ENCODE results near the gene STK39.

The STK39 gene

GRCh38 chr2:168233726-168234406 lies 13.5 kb downstream of the STK39 start:
- Histone ChIP-seq H3K79me2 (ENCODE audit: control insufficient read depth, insufficient read depth, low read length) (no peaks in the 10 kb centered on the region), H2BK120ac (ENCODE audit: low read depth, low read length) (no peak overlapping the region), H3K23ac (ENCODE audit: low read length) (no peak overlapping the region), H3K56ac (ENCODE audit: low read length) (no peak overlapping the region), H3K4me1 (ENCODE audit: control insufficient read depth, low read depth, low read length) (no peaks in the 10 kb centered on the region), H3K4me3 (ENCODE audit: low read length) (no peak overlapping the region), H3K27ac (ENCODE audit: low read depth, low read length) (no peak overlapping the region), H4K5ac (ENCODE audit: low read length) (no peak overlapping the region), H3K36me3 (ENCODE audit: control insufficient read depth, insufficient read depth, low read length) (no peaks in the 10 kb centered on the region), H3K27me3 (ENCODE audit: insufficient read depth, low read length, poor library complexity) (no peaks in the 10 kb centered on the region), H2BK15ac (replicated peaks; ENCODE audit: low read depth) (no peak overlapping the region), H3K18ac (ENCODE audit: low read length) (no peak overlapping the region), H2BK5ac (ENCODE audit: low read length) (no peak overlapping the region), H3K4ac (ENCODE audit: low read depth, low read length) (no peak overlapping the region), H3K79me1 (ENCODE audit: low read length) (no peaks in the 10 kb centered on the region), H3K9ac (ENCODE audit: low read length) (no peak overlapping the region), H2AK5ac (ENCODE audit: low read length) (no peak overlapping the region), H3K4me2 (ENCODE audit: low read length) (no peak overlapping the region), H4K8ac (ENCODE audit: low read depth, low read length) (no peak overlapping the region)
- WGBS (ENCODE audit: extremely low coverage, insufficient coverage, low lambda C conversion rate), result no CpG with 5 or more reads among the region's 5 CpGs
- no peak for DNase-seq

GRCh38 chr2:168233166-168233565 lies 14.2 kb downstream of the STK39 start:
- Histone ChIP-seq H3K9ac (ENCODE audit: low read length) (no peak overlapping the region), H3K4ac (ENCODE audit: low read depth, low read length) (no peak overlapping the region), H3K4me1 (ENCODE audit: control insufficient read depth, low read depth, low read length) (no peaks in the 10 kb centered on the region), H4K5ac (ENCODE audit: low read length) (no peak overlapping the region), H3K36me3 (ENCODE audit: control insufficient read depth, insufficient read depth, low read length) (no peaks in the 10 kb centered on the region), H3K23ac (ENCODE audit: low read length) (no peak overlapping the region), H3K4me2 (ENCODE audit: low read length) (no peak overlapping the region), H2BK5ac (ENCODE audit: low read length) (no peak overlapping the region), H4K8ac (ENCODE audit: low read depth, low read length) (no peak overlapping the region), H3K18ac (ENCODE audit: low read length) (no peak overlapping the region), H3K56ac (ENCODE audit: low read length) (no peak overlapping the region), H2AK5ac (ENCODE audit: low read length) (no peak overlapping the region), H3K27me3 (ENCODE audit: insufficient read depth, low read length, poor library complexity) (no peaks in the 10 kb centered on the region), H3K4me3 (ENCODE audit: low read length) (no peak overlapping the region), H2BK15ac (replicated peaks; ENCODE audit: low read depth) (no peak overlapping the region), H3K27ac (ENCODE audit: low read depth, low read length) (no peak overlapping the region), H3K79me2 (ENCODE audit: control insufficient read depth, insufficient read depth, low read length) (no peaks in the 10 kb centered on the region), H3K79me1 (ENCODE audit: low read length) (no peaks in the 10 kb centered on the region), H2BK120ac (ENCODE audit: low read depth, low read length) (no peak overlapping the region)
- WGBS (ENCODE audit: extremely low coverage, insufficient coverage, low lambda C conversion rate), result no CpG with 5 or more reads among the region's 2 CpGs
- DNase-seq, result no peak

GRCh38 chr2:168231609-168232241 lies 15.7 kb downstream of the STK39 start:
- WGBS (ENCODE audit: extremely low coverage, insufficient coverage, low lambda C conversion rate), result no CpG with 5 or more reads among the region's 7 CpGs
- no peaks in the 10 kb centered on the region for H3K36me3 ChIP-seq (ENCODE audit: control insufficient read depth, insufficient read depth, low read length)
- no peak overlapping the region for H3K9ac ChIP-seq (ENCODE audit: low read length)
- DNase-seq, result no peak
- H3K56ac ChIP-seq (ENCODE audit: low read length), result no peak overlapping the region
- H3K4me2 ChIP-seq (ENCODE audit: low read length), result no peak overlapping the region
- no peak overlapping the region for H3K18ac ChIP-seq (ENCODE audit: low read length)
- no peak overlapping the region for H3K23ac ChIP-seq (ENCODE audit: low read length)
- no peak overlapping the region for H2BK15ac ChIP-seq (replicated peaks; ENCODE audit: low read depth)
- no peak overlapping the region for H3K4ac ChIP-seq (ENCODE audit: low read depth, low read length)
- H2BK5ac ChIP-seq (ENCODE audit: low read length), result no peak overlapping the region
- H3K79me1 ChIP-seq (ENCODE audit: low read length), result no peaks in the 10 kb centered on the region
- no peak overlapping the region for H2AK5ac ChIP-seq (ENCODE audit: low read length)
- H3K4me1 ChIP-seq (ENCODE audit: control insufficient read depth, low read depth, low read length), result no peaks in the 10 kb centered on the region
- no peak overlapping the region for H4K8ac ChIP-seq (ENCODE audit: low read depth, low read length)
- H4K5ac ChIP-seq (ENCODE audit: low read length), result no peak overlapping the region
- no peak overlapping the region for H3K4me3 ChIP-seq (ENCODE audit: low read length)
- H2BK120ac ChIP-seq (ENCODE audit: low read depth, low read length), result no peak overlapping the region
- no peak overlapping the region for H3K27ac ChIP-seq (ENCODE audit: low read depth, low read length)
- no peaks in the 10 kb centered on the region for H3K79me2 ChIP-seq (ENCODE audit: control insufficient read depth, insufficient read depth, low read length)
- H3K27me3 ChIP-seq (ENCODE audit: insufficient read depth, low read length, poor library complexity), result no peaks in the 10 kb centered on the region

DNA sequence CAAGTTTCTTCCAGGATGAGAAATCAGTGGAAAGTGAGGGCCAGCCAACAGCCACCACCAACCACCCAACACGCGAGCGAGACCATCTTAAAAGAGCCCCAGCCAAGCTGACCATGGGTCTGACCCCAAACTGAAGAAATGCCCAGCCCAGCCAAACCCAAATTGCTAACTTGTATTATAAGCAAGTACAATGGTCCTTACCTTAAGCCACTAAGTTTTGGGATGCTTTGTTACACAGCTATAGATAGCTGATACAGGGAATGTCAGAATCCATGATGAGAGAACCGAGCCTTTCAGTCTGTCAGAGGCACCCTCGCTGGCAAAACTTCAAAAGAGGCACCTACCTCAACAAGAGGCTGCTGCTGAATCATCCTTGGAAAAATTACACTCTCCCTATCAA lies 17.0 kb downstream of the STK39 start:
- Histone ChIP-seq H3K9ac (ENCODE audit: low read length) (no peak overlapping the region), H3K4ac (ENCODE audit: low read depth, low read length) (no peak overlapping the region), H2AK5ac (ENCODE audit: low read length) (no peak overlapping the region), H3K4me1 (ENCODE audit: control insufficient read depth, low read depth, low read length) (no peaks in the 10 kb centered on the region), H3K79me1 (ENCODE audit: low read length) (no peaks in the 10 kb centered on the region), H2BK5ac (ENCODE audit: low read length) (no peak overlapping the region), H2BK15ac (replicated peaks; ENCODE audit: low read depth) (no peak overlapping the region), H4K8ac (ENCODE audit: low read depth, low read length) (no peak overlapping the region), H3K27me3 (ENCODE audit: insufficient read depth, low read length, poor library complexity) (no peaks in the 10 kb centered on the region), H3K18ac (ENCODE audit: low read length) (no peak overlapping the region), H3K56ac (ENCODE audit: low read length) (no peak overlapping the region), H3K23ac (ENCODE audit: low read length) (no peak overlapping the region), H3K4me2 (ENCODE audit: low read length) (no peak overlapping the region), H4K5ac (ENCODE audit: low read length) (no peak overlapping the region), H3K79me2 (ENCODE audit: control insufficient read depth, insufficient read depth, low read length) (no peaks in the 10 kb centered on the region), H3K4me3 (ENCODE audit: low read length) (no peak overlapping the region), H3K36me3 (ENCODE audit: control insufficient read depth, insufficient read depth, low read length) (no peaks in the 10 kb centered on the region), H2BK120ac (ENCODE audit: low read depth, low read length) (no peak overlapping the region), H3K27ac (ENCODE audit: low read depth, low read length) (no peak overlapping the region)
- no peak for DNase-seq
- WGBS (ENCODE audit: extremely low coverage, insufficient coverage, low lambda C conversion rate), result no CpG with 5 or more reads among the region's 5 CpGs

GRCh38 chr2:168224346-168224745 lies 23.0 kb downstream of the STK39 start:
- H3K23ac ChIP-seq (ENCODE audit: low read length), result no peak overlapping the region
- H3K36me3 ChIP-seq (ENCODE audit: control insufficient read depth, insufficient read depth, low read length), result no peaks in the 10 kb centered on the region
- no peak overlapping the region for H3K18ac ChIP-seq (ENCODE audit: low read length)
- no peak overlapping the region for H3K56ac ChIP-seq (ENCODE audit: low read length)
- no peak overlapping the region for H3K27ac ChIP-seq (ENCODE audit: low read depth, low read length)
- no CpG with 5 or more reads among the region's 2 CpGs for WGBS (ENCODE audit: extremely low coverage, insufficient coverage, low lambda C conversion rate)
- H3K4me2 ChIP-seq (ENCODE audit: low read length), result no peak overlapping the region
- H4K5ac ChIP-seq (ENCODE audit: low read length), result no peak overlapping the region
- H4K8ac ChIP-seq (ENCODE audit: low read depth, low read length), result no peak overlapping the region
- H3K4me1 ChIP-seq (ENCODE audit: control insufficient read depth, low read depth, low read length), result no peaks in the 10 kb centered on the region
- no peak overlapping the region for H2BK15ac ChIP-seq (replicated peaks; ENCODE audit: low read depth)
- H3K79me1 ChIP-seq (ENCODE audit: low read length), result no peaks in the 10 kb centered on the region
- H3K79me2 ChIP-seq (ENCODE audit: control insufficient read depth, insufficient read depth, low read length), result no peaks in the 10 kb centered on the region
- no peak overlapping the region for H3K9ac ChIP-seq (ENCODE audit: low read length)
- H2AK5ac ChIP-seq (ENCODE audit: low read length), result no peak overlapping the region
- no peak overlapping the region for H3K4me3 ChIP-seq (ENCODE audit: low read length)
- H2BK5ac ChIP-seq (ENCODE audit: low read length), result no peak overlapping the region
- H2BK120ac ChIP-seq (ENCODE audit: low read depth, low read length), result no peak overlapping the region
- no peaks in the 10 kb centered on the region for H3K27me3 ChIP-seq (ENCODE audit: insufficient read depth, low read length, poor library complexity)
- H3K4ac ChIP-seq (ENCODE audit: low read depth, low read length), result no peak overlapping the region
- DNase-seq, result no peak

- H3K18ac ChIP-seq (ENCODE audit: low read length), result no peak overlapping the region
- no peak overlapping the region for H3K56ac ChIP-seq (ENCODE audit: low read length)
- no peak overlapping the region for H3K23ac ChIP-seq (ENCODE audit: low read length)
- H3K36me3 ChIP-seq (ENCODE audit: control insufficient read depth, insufficient read depth, low read length), result no peaks in the 10 kb centered on the region
- no peak overlapping the region for H3K27ac ChIP-seq (ENCODE audit: low read depth, low read length)
- no peak overlapping the region for H3K4ac ChIP-seq (ENCODE audit: low read depth, low read length)
- H2BK15ac ChIP-seq (replicated peaks; ENCODE audit: low read depth), result no peak overlapping the region
- no peak overlapping the region for H2AK5ac ChIP-seq (ENCODE audit: low read length)
- H3K79me1 ChIP-seq (ENCODE audit: low read length), result no peaks in the 10 kb centered on the region
- no peak overlapping the region for H2BK5ac ChIP-seq (ENCODE audit: low read length)
- no peak overlapping the region for H4K5ac ChIP-seq (ENCODE audit: low read length)
- no peaks in the 10 kb centered on the region for H3K27me3 ChIP-seq (ENCODE audit: insufficient read depth, low read length, poor library complexity)
- H3K4me3 ChIP-seq (ENCODE audit: low read length), result no peak overlapping the region
- no peak overlapping the region for H4K8ac ChIP-seq (ENCODE audit: low read depth, low read length)
- H2BK120ac ChIP-seq (ENCODE audit: low read depth, low read length), result no peak overlapping the region
- whole genome bisulfite sequencing (ENCODE audit: extremely low coverage, insufficient coverage, low lambda C conversion rate), result no CpG with 5 or more reads among the region's 3 CpGs
- no peak overlapping the region for H3K4me2 ChIP-seq (ENCODE audit: low read length)
- no peak for DNase-seq
- no peaks in the 10 kb centered on the region for H3K79me2 ChIP-seq (ENCODE audit: control insufficient read depth, insufficient read depth, low read length)
- no peaks in the 10 kb centered on the region for H3K4me1 ChIP-seq (ENCODE audit: control insufficient read depth, low read depth, low read length)
- no peak overlapping the region for H3K9ac ChIP-seq (ENCODE audit: low read length)
These were observed 25.3 kb downstream of the STK39 start for GRCh38 chr2:168222088-168222487.
